Testis (tissue), 3 donors: ENCODE results near the gene CDK17. TPM values are rescaled to one million over a fixed set of nuclear protein-coding genes. Genes with fewer than 3 reads are reported as not detected.
"Not testable (repeated sequence)": the region's sequence is repeated elsewhere in the genome, so short reads cannot be mapped to it uniquely, and the experiment has no call there.

Source experiments
- DNase-seq: peaks from one replicate; pipeline ENCODE4 v3.0.0-alpha.2; 2019
- H3K27ac ChIP-seq, 2 donors: fragments of 200-600 bp; sonication (generic); one replicate each; pipeline ENCODE4 v1.5.1; 2019
- H3K27me3 ChIP-seq: fragments of 200-600 bp; sonication (generic); one replicate; pipeline ENCODE4 v1.5.1; 2019
- H3K36me3 ChIP-seq: fragments of 200-600 bp; sonication (generic); one replicate; pipeline ENCODE4 v1.5.1; 2017; ENCODE audit warnings: low read depth; ENCODE audit errors: missing control alignments
- H3K4me1 ChIP-seq: fragments of 200-600 bp; sonication (generic); one replicate; pipeline ENCODE4 v1.5.1; 2019
- H3K4me3 ChIP-seq, 2 donors: fragments of 200-600 bp; sonication (generic); one replicate each; pipeline ENCODE4 v1.5.1; 2017 to 2019
- H3K9me3 ChIP-seq: fragments of 200-600 bp; sonication (generic); one replicate; pipeline ENCODE4 v1.5.1; 2017
- POLR2A ChIP-seq: fragments of 450-650 bp; IDR thresholded peaks from one replicate; pipeline ENCODE4 v1.6.1; 2017; ENCODE audit warnings: antibody characterized with exemption, mild to moderate bottlenecking, moderate library complexity
- WGBS, 2 donors: methylation state at CpG; one replicate each; pipeline ENCODE4 v1.1.5; 2018; 5-methylcytosine and 5-hydroxymethylcytosine counted together
- intact Hi-C: fragments of 100-400 bp; cut with DNase I; formaldehyde crosslinking; loops from one replicate; pipeline ENCODE4 v1.15.1; 2023; ENCODE audit warnings: low total_unique reads
- polyA plus RNA-seq: library from polyadenylated mRNA; stranded (reverse); fragments of 350-450 nt; fragmentation: Illumina TruSeq; extraction: RNeasy Lipid Tissue Mini Kit (QIAGEN cat#74804); gene quantifications from one replicate; pipeline ENCODE4 v1.2.3, GENCODE V29; 2014; ENCODE audit warnings: low read depth, low replicate concordance; ENCODE audit not compliant: insufficient read depth
- total RNA-seq, 2 donors: library from RNA; depleted of rRNA; stranded (reverse); fragments of >200 nt; gene quantifications; one replicate each; pipeline ENCODE4 v1.2.3, GENCODE V29; 2016
- TF ChIP-seq, protein P1 (sequence below), 3 experiments: fragments of 450-650 bp in 2 of 3; fragments of 200-600 bp in 1 of 3; sonication (generic) in 1 of 3; IDR thresholded peaks; one replicate each; pipeline ENCODE4 v1.5.1; 2016 to 2019; ENCODE audit warnings: antibody characterized with exemption in 3 of 3, mild to moderate bottlenecking in 2 of 3, moderate library complexity in 1 of 3

CDK17 gene
- total and polyA plus RNA-seq, 3 donors from 2014 or later: 40.7 to 100.0 (median 91.5) TPM

DNA sequence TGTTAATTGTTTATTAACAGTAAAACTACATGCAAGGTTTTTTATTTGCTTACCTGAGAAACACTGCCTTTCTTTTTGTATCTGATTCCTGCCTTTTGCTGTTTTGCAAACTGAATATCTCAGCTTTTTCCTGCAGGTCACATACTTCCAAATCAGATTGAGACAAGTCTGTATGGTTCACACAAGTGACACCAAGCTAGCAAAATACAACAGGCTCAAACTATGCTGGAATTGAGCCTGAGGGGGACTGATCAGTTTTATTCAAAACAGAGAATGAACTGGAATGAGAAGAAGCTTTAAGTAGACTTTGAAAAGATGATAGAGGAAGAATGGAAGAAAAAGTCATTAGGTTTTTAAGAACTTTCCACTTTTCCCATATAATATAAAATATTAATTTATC, 12.2 kb upstream of the CDK17 start:
- intact Hi-C loops: no loop called here
- no peak for DNase-seq
- TF ChIP-seq, protein P1, sequence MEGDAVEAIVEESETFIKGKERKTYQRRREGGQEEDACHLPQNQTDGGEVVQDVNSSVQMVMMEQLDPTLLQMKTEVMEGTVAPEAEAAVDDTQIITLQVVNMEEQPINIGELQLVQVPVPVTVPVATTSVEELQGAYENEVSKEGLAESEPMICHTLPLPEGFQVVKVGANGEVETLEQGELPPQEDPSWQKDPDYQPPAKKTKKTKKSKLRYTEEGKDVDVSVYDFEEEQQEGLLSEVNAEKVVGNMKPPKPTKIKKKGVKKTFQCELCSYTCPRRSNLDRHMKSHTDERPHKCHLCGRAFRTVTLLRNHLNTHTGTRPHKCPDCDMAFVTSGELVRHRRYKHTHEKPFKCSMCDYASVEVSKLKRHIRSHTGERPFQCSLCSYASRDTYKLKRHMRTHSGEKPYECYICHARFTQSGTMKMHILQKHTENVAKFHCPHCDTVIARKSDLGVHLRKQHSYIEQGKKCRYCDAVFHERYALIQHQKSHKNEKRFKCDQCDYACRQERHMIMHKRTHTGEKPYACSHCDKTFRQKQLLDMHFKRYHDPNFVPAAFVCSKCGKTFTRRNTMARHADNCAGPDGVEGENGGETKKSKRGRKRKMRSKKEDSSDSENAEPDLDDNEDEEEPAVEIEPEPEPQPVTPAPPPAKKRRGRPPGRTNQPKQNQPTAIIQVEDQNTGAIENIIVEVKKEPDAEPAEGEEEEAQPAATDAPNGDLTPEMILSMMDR (IDR thresholded peaks at IDR 0.05): no peak
- TF ChIP-seq POLR2A: no peak

DNA sequence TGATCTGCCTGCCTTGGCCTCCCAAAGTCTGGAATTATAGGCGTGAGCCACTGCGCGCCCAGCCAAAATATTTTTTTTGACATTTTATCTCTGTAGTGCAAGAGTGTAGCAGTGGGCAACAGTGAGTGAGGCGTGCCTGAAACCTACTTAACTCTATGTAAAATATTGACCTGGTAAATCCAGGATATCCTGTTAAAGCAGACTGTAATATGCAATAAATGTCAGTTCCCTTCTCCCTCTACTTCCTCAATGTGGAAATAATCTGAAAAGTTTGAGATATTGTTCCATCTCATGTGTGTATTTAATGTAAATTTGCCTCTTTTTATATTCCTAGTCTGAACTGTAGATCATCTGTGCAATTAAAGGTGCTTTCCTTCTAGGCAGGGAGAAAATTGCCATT, 9.5 kb upstream of the CDK17 start:
- 80 to 90% methylated on average over 4 of the region's 4 CpGs for WGBS, 2 donors
- no peaks in the 10 kb centered on the region for H3K4me1 ChIP-seq
- no peak overlapping the region for H3K4me3 ChIP-seq
- DNase-seq: no peak
- TF ChIP-seq, protein P1 (IDR thresholded peaks at IDR 0.05): no peak
- no peak for TF ChIP-seq POLR2A
- H3K36me3 ChIP-seq: no peaks in the 10 kb centered on the region
- H3K9me3 ChIP-seq: no peaks in the 10 kb centered on the region
- intact Hi-C loops: no loop called here
- no peaks in the 10 kb centered on the region for H3K27me3 ChIP-seq
- H3K27ac ChIP-seq: no peak overlapping the region

More for the DNA sequence above, 12.2 kb upstream of the CDK17 start:
- H3K36me3 ChIP-seq: no peaks in the 10 kb centered on the region
- H3K27ac ChIP-seq: no peak overlapping the region
- H3K27me3 ChIP-seq: no peaks in the 10 kb centered on the region
- H3K4me3 ChIP-seq: no peak overlapping the region
- H3K4me1 ChIP-seq: no peaks in the 10 kb centered on the region
- H3K9me3 ChIP-seq: no peaks in the 10 kb centered on the region

DNA sequence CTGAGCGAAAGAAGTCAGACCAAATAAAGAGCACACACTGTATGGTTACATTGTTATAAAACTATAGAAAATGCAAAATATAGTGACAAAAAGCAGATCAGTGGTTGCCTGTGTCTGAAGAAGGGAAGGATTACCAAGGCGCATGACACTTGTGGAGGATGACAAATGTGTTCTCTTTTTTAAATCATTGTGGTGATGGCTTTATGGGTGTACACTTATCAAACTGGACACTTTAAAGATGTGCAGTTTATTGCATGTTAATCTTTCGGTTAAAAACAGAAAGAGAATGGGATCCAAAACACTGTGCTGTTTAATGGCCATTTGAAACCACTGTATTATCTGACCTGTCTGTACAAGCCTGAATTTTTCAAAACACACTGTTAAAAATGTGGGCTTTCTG, 8.8 kb upstream of the CDK17 start:
- 87 to 89% methylated on average over 3 of the region's 3 CpGs for WGBS, 2 donors
- H3K4me3 ChIP-seq: no peak overlapping the region
- no peak for DNase-seq
- H3K4me1 ChIP-seq: no peaks in the 10 kb centered on the region
- no peaks in the 10 kb centered on the region for H3K27me3 ChIP-seq
- no peak overlapping the region for H3K27ac ChIP-seq
- intact Hi-C loops: no loop called here
- no peaks in the 10 kb centered on the region for H3K36me3 ChIP-seq
- no peak for TF ChIP-seq POLR2A
- TF ChIP-seq, protein P1 (IDR thresholded peaks at IDR 0.05): no peak
- H3K9me3 ChIP-seq: no peaks in the 10 kb centered on the region

- H3K36me3 ChIP-seq, H3K9me3 ChIP-seq, DNase-seq, intact Hi-C loops, H3K4me3 ChIP-seq, H3K27ac ChIP-seq, H3K27me3 ChIP-seq, H3K4me1 ChIP-seq: not testable (repeated sequence)
- WGBS, 2 donors: 88 to 89% methylated on average over 7 of the region's 7 CpGs
Observed at GRCh38 chr12:96407429-96408097, 7.3 kb upstream of the CDK17 start.

GRCh38 chr12:96404696-96405095, 4.5 kb upstream of the CDK17 start:
- Histone ChIP-seq H3K4me3 (no peak overlapping the region), H3K27ac (no peak overlapping the region), H3K27me3 (no peaks in the 10 kb centered on the region), H3K4me1 (peaks cover 4% of the 10 kb centered on the region), H3K36me3 (no peaks in the 10 kb centered on the region), H3K9me3 (no peaks in the 10 kb centered on the region)
- TF ChIP-seq POLR2A: no peak
- TF ChIP-seq, protein P1 (IDR thresholded peaks at IDR 0.05): no peak
- intact Hi-C loops: no loop called here
- no peak for DNase-seq
- WGBS, 2 donors: 49 to 57% methylated on average over 3 of the region's 3 CpGs
